Activated T-cell treated with anti-CD3 and anti-CD28 coated beads for 4 hours (primary cell): Measurements from ENCODE around the gene ARFRP1.
"Not testable (repeated sequence)": the region's sequence is repeated elsewhere in the genome, so short reads cannot be mapped to it uniquely, and the experiment has no call there.

Experiments
- DNase-seq: peaks from one replicate; pipeline ENCODE4 v3.0.0-alpha.2; 2020

Gene ARFRP1

DNA sequence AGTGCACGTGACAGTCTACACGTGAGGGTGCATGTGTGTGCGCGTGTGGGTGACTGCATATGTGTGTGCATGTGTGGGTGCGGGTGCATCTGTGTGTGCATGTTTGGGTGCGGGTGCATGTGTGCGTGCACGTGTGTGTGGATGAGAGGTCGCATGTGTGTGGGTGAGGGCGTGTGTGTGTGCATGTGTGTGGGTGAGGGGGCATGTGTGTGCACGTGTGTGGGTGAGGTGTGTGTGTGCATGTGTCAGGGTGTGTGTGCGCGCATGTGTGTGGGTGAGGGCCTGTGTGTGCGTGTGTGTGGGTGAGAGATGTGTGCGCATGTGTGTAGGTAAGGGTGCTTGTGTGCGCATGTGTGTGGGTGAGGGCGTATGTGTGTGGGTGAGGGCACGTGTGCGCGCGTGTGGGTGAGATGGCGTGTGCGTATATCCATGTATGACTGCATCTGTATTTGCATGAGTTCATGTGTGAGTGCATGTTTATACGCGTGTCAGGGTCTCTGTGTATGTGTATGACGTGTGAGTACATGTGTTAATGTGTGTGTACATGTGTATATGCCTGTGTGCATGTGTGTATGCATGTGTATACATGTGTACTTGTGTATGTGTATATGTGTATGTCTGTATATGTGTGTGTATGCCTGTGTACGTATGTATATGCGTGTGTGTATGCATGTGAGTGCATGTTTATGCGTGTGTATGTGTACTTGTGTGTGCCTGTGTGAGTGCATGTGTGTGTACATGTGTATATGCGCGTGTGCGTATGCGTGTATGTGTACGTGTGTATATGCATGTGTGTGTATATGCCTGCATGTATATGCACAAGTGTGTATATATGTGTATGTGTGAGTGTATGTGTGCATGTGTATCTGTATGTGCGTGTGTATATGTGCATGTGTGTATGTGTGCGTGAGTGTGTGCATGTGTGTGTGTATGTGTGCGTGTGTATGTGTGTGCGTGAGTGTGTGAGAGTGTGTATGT, 24.6 kb upstream of the ARFRP1 start:
- no peak for DNase-seq

DNA sequence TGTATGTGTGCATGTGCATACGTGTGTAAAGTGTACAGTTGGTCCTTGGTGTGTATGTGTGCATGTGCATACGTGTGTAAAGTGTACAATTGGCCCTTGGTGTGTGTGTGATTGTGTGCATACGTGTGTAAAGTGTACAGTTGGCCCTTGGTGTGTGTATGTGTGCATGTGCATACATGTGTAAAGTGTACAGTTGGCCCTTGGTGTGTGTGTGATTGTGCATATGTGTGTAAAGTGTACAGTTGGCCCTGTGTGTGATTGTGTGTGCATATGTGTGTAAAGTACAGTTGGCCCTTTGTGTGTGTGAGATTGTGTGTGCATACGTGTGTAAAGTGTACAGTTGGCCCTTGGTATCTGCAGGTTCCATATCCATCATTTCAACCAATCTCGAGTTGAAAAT, 23.6 kb upstream of the ARFRP1 start:
- DNase-seq: no peak

DNA sequence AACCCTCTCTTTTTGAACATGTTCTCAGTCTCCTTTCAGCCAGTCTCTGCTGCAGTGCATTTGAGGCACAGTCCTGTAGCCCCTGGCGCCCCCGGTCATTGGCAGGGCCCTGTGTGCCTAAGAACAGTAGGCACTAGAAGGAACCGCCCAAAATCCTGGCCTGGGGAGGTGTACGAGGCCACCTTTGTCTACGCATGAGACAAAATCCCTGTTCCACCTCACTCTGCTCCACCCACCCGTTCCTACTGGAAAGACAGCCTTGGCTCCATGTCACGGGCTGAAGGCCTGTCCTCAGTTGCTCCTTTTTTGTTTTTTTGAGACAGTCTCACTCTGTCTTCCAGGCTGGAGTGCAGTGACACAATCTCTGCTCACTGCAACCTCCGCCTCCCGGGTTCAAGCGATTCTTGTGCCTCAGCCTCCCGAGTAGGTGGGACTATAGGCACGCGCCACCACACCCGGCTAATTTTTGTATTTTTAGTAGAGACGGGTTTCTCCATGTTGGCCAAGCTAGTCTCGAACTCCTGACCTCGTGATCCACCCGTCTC, 22.5 kb upstream of the ARFRP1 start:
- not testable (repeated sequence) for DNase-seq

DNA sequence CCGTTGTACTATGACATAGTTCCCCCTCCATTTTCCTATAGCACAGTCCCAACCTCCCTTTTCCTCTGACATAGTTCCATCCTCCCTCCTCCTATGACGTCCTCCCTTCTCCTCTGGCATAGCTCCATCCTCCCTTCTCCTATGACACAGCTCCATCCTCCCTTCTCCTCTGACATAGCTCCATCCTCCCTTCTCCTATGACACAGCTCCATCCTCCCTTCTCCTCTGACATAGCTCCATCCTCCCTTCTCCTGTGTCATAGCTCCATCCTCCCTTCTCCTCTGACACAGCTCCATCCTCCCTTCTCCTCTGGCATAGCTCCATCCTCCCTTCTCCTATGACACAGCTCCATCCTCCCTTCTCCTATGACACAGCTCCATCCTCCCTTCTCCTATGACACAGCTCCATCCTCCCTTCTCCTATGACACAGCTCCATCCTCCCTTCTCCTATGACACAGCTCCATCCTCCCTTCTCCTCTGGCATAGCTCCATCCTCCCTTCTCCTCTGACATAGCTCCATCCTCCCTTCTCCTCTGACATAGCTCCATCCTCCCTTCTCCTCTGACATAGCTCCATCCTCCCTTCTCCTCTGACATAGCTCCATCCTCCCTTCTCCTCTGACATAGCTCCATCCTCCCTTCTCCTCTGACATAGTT, 15.3 kb upstream of the ARFRP1 start:
- DNase-seq: not testable (repeated sequence)

DNA sequence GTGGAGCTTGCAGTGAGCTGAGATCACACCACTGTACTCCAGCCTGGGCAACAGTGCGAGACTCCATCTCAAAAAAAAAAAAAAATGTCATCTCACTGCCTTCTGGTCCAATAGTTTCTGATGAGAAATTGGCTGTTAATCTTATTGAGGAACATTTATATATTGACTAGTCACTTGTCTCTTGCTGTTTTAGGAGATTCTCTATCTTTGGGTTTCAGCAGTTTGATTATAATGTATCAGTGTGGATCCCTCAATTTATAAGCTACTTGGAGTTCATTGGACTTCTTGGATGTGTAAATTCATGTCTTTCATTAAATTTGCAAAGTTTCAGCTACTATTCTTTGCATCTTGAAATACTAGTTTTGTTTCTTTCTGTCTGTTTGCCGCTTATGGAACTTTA, 11.2 kb upstream of the ARFRP1 start:
- DNase-seq: no peak

DNA sequence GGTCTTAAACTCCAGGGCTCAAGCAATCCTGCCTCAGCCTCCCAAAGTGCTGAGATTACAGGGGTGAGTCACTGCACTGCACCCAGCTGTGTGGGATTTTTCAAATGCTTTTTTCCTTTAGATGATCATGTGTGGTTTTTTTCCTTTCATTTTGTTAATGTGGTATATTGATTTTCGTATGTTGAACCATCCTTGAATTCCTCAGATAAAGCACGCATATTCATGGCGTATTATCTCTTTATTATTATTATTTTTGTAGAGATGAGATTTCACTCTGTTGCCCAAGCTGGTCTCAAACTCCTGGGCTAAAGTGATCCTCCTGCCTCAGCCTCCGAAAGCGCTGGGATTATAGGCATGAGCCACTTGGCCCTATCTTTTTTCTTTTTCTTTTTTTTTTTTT, 7.1 kb upstream of the ARFRP1 start:
- no peak for DNase-seq

DNA sequence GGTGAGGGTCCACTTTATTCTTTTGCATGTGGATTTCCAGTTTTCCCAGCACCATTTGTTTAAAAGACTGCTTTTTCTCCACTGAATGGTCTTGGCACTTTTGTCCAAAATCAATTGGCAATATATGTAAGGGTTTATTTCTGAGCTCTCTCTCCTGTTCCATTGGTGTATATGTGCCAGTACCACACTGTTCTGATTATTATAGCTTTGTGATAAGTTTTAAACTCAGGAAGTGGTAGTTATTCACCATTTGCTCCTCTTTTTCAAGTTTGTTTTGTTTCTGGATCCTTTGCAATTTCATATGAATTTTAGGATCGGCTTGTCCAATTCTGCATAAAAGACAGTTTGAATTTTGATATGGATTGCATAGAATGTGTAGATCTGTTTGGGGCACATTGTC, 4.4 kb upstream of the ARFRP1 start:
- DNase-seq: no peak

DNA sequence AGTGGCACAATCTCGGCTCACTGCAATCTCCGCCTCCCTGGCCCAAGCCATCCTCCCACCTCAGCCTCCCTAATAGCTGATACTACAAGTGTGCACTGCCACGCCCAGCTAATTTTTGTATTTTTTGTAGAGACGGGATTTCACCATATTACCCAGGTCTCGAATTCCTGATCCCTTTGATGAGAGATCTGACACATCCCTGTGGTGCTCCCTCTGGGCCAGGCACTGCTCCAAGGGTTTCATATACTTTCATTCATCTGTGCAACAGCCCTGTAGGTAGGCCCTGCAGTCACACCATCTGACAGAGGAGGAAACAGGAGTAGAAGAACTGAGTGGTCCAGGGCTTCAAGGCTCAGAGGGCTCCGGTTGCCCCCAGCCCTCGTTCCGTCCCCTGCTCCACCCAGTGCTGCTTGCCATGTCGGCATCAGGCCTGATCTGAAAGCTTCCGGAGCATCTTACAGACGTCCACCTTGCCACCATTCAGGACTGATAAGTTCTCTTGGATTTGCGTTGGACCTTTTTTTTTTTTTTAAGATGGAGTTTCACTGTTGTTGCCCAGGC, 3.4 kb upstream of the ARFRP1 start:
- no peak for DNase-seq

DNA sequence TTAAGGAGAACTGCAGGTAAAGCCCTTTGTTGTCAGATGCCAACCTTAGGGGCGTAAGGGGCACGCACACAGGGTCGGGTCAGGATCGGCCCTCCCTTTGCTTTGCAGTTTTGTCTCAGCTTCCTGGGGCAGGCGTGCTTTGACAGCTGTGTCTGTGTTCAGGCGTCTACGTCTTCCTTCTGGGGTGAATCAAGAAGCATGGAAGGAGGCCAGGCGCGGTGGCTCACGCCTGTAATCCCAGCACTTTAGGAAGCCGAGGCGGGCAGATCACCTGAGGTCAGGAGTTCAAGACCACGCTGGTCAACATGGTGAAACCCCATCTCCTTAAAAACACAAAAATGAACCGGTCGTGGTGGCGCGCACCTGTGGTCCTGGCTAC, 1.4 kb upstream of the ARFRP1 start:
- DNase-seq: no peak

DNA sequence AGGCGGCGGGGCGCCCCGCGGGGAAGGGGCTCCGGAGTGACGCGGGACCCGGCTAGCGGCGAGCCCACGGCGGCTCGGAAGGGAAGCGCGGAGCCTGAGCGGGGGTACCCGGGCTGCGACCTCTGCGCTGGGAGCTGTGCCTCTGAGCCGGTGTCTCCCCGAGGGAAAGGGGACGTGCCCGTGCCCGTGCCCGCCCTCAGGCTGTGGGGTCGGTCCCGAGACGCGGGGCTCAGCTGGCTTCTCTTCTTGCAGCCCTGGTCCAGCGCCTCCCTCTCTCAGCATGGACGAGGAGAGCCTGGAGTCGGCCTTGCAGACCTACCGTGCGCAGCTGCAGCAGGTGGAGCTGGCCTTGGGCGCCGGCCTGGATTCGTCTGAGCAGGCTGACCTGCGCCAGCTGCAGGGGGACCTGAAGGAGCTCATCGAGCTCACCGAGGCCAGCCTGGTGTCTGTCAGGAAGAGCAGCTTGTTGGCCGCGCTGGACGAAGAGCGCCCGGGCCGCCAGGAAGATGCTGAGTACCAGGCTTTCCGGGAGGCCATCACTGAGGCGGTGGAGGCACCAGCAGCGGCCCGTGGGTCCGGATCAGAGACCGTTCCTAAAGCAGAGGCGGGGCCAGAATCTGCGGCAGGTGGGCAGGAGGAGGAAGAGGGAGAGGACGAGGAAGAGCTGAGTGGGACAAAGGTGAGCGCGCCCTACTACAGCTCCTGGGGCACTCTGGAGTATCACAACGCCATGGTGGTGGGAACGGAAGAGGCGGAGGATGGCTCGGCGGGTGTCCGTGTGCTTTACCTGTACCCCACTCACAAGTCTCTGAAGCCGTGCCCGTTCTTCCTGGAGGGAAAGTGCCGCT, 749 bp upstream of the ARFRP1 start:
- no peak for DNase-seq

DNA sequence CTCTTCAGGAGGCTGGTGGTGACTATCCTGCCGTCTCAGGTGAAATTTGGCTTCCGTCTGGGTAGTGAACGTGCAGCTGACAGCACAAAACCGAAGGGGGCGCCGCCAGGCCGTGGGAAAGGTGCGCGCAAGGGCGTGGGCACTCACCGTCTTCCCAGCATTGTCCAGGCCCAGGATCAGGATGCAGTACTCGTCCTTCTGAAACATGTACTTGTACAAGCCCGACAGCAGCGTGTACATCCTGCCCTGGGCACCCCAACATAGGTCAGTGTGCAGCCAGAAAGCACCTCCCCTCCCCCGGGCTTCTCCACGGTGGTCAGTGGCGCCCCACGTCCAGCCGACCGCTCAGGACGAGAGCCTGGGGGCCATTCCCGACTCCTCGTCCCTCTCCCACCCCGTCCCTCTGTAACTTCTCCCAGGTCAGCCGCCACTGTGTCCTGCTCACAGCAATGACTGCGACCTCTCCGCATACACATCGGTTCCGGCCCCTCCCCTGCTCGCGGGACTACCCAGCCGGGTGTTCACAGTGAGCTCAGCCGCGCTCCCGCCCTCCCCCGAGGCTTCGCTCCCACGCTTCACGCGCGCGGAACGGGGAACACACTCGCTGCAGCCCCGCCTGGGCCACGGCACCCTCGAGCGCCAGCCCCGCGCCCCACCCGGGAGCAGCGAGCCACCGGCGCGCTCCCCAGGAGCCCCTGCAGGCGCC, 771 bp downstream of the ARFRP1 start:
- DNase-seq: peak; percentile 59

DNA sequence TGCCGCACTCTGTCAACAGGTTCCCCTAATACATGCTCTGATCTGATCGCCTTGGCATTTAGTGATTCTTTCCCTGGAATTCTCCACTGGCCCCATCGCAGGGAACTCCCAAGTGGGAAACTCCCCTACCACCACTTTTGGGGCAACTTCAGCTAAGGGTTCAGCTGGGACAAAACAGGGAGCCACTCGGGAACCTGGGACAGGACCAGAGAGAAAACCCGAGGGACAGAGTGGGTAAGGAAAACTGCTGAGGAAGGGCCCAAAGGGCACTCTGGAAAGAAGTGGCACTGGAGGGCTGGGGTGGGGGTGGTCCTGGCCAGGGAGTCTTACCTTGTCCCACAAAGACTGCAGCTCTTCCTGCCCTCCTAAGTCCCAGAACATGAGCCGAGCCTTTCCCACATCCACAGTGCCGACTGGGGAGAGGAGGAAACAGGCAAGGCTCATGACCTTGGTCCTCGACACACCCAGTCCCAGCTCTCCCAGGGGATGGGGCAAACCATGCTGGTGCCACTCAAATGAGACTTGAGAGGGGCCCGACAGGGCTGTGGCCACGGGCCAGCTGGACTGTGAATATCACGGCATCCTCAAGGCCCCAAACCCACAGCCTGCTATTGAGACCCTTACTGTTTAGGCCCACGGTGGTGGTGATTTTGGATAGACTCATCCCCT, 1.6 kb downstream of the ARFRP1 start:
- no peak for DNase-seq

DNA sequence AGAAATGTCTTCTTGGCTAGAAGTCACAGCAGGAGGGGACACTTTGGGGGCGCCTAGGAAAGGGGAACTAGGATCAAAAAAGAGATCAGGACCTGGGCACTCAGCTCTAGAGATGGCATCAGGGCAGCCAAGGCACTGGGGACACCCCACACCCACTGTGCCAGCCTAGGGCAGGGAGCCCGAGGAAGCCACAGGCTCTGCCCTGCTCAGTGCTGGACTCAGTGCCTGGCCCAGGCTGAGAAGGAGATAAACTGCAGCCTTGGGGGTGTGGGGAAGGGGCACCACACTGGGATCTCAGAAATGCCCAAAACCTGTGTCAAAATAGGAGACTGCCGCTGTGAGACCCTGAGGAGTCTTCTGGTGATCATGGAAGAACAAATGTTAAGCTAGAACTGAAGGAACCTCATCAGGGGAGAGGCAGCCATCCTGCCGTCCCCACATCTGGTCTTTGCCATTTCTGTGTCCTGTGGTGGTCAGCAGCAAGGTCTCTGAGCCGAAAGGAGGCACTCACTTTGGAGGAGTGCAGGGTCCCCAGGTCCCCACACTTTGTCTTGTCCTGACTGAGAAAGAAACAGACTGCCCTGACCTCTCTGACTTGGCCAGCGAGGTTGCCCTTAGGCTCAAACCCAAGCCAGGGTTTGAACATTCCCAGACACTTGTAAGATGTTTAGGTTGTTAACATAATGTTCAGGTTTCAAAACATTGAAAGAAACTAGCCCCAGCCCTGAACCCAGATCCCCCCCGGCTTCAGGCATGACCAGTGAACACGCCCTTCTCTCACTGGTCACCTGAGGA, 2.3 kb downstream of the ARFRP1 start:
- no peak for DNase-seq

DNA sequence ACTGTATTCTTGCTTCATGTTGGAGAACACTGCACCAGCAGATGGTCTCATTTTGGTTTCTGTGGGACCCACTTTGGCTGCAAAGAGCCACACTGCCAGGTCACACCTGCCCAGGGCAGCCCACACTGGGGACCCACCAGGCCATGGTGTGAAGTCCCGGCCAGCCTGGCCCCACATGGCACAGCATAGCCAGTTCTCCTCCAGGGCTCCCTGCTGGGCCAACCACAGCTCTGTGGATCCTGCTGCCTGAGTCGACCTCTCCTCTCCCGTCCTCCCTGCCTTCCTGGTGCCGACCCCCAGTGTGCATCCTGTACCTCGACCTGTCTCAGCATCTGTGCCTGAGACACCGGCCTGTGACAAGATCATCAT, 3.0 kb downstream of the ARFRP1 start:
- DNase-seq: no peak

DNA sequence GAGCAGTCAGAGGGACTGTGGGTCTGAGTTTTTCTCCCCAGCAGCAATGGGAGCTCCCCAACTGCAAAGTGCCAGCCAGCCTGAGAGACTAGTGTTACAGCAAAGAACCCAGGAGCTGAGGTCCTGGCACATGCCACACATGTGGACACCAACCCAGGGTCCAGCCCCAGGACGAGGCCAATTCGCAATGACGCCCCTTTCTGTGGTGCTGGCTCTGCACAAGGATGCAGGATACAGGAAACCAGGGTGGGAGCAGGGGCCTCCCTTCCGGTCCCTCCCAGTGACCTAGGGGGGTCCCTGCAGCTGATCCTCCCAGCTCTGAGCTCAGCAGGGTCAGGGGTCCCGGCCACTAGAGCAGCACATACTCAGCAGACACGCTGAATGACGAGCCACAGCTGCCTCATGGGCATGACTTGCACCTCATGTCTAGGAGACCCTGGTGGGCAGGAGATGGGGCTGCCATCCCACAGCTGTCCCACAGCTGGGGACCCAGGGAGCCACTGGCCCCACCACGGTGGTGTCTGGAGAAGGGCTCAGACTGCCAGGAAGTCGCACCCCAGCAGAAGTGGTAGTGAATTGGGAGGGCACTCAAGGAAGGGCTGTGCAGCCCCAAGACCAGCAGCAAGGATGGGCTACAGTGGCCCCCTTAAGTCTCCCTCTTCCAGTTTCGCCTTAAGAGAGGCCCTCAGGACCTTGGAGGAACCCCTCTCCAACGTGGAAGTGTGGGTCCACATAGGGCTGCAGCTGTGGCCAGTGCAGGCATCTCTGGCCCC, 3.6 kb downstream of the ARFRP1 start:
- DNase-seq: no peak

DNA sequence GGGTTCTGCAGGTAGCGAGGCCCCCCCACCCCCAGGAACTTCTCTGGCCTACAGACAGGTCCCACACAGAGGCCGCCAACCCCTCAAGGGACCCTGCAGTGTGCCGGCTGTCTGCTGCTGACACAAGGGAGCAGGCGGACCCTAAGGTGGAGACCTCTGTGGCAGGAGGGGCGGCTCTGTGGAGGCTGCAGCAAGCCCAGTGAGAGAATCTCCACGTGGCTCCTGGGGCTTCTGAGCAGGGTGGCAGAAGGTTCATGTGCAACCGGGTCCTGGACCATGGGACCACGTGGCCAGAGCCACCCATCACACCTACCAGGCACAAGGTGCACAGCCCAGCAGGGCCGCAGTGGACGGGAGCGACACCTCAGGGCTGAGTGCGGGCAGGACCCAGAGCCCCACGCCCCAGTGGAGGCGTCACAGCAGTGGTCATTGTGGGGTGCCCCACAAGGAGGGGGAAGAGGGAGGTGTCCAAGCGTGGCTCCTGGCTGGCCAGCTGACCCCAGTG, 4.3 kb downstream of the ARFRP1 start:
- DNase-seq: no peak

DNA sequence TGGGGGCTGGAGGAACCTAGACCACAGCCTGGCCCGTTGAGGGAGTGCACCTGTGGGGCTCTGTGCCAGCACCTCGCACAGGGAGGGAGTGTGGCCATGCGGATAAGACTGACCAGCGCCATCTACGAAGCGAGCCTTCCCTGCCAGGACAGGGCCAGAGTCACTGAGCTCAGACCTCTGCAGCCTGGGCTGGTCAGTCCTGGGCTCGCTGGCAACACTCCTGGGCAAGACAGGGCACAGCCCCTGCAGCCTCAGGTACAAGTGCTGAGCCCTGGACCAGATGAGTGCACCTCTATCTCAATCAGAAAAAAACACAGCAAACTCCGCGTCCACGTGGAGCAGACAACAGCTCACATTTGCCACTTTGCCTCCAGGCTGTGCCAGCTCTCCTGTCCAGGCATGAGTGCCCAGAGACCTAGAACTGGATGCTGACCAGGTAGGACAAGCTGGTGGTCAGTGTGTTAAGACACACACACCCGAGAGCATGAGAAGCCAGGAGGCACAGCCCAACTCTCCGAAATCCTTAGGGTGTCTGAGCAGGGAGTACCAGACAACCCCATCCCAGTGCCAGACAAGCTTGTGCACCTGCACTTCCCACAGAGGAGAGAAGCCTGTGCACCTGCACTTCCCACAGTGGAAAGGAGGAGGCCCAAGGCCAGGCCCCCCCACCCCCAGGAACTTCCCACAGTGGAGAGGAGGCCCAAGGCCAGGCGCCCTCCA, 4.9 kb downstream of the ARFRP1 start:
- DNase-seq: no peak

DNA sequence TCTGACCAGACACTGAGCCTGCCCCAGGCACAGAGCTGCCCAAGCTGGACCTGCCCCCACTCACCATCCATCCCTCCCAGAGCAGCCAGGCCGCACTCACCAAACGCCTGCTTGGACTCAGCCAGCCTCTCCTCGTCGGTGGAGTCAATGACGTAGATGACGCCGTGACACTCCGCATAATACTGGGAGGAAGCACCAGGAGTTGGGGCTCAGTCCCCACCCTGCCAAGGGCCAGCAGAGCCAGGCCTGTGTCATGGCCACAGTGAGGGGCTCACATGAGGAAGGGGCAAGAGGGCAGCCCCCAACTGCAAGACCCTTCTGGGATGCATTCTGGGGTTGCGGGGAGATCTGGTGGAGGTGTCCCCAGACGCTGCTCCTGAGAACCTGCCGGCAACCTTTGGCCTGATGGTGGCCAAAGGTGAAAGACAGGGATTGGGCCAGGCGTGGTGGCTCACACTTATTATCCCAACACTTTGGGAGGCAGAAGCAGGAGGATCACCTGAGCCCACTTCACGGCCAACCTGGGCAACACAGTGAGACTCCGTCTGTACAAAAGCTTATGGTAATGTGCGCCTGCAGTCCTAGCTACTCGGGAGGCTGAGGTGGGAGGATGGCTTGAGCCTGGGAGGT, 5.6 kb downstream of the ARFRP1 start:
- no peak for DNase-seq
